ENCODE data around the gene FHL1. TPM values are rescaled to one million over a fixed set of nuclear protein-coding genes. Genes with fewer than 3 reads are reported as not detected.

Gene FHL1
- total and polyA plus RNA-seq, 4 donors = 8.8 to 20.2 (median 15.0) TPM

DNA sequence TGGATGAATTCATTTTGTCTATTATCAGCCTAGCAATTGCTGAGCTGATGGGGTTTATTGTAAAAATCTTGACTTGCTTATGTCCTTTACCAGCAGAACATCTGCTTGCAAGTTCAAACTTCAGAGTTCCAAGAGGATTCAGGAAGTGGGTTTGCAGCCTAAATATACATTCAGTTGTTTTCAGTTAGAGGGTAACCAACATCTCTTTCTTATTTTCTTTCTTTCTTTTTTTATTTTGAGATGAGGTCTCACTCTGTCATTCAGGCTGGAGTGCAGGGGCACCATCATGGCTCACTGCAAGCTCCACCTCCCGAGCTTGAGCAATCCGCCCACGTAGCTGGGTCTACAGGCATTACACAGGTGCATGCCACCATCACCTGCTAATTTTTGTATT lies 31.4 kb upstream of the FHL1 start:
- H3K27ac ChIP-seq (ENCODE audit: low read depth in 1 of 2, low read length in 2 of 2) = no peak overlapping the region
- TF ChIP-seq HNF4G (IDR thresholded peaks at IDR 0.05) = no peak
- TF ChIP-seq, protein P1, sequence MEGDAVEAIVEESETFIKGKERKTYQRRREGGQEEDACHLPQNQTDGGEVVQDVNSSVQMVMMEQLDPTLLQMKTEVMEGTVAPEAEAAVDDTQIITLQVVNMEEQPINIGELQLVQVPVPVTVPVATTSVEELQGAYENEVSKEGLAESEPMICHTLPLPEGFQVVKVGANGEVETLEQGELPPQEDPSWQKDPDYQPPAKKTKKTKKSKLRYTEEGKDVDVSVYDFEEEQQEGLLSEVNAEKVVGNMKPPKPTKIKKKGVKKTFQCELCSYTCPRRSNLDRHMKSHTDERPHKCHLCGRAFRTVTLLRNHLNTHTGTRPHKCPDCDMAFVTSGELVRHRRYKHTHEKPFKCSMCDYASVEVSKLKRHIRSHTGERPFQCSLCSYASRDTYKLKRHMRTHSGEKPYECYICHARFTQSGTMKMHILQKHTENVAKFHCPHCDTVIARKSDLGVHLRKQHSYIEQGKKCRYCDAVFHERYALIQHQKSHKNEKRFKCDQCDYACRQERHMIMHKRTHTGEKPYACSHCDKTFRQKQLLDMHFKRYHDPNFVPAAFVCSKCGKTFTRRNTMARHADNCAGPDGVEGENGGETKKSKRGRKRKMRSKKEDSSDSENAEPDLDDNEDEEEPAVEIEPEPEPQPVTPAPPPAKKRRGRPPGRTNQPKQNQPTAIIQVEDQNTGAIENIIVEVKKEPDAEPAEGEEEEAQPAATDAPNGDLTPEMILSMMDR (IDR thresholded peaks at IDR 0.05; ENCODE audit: low read depth, low read length, missing input control) = no peak
- no peak for TF ChIP-seq FOXA1 (IDR thresholded peaks at IDR 0.05)
- no peak for TF ChIP-seq HNF4A (conservative IDR thresholded peaks at IDR 0.05)
- TF ChIP-seq, protein P2, sequence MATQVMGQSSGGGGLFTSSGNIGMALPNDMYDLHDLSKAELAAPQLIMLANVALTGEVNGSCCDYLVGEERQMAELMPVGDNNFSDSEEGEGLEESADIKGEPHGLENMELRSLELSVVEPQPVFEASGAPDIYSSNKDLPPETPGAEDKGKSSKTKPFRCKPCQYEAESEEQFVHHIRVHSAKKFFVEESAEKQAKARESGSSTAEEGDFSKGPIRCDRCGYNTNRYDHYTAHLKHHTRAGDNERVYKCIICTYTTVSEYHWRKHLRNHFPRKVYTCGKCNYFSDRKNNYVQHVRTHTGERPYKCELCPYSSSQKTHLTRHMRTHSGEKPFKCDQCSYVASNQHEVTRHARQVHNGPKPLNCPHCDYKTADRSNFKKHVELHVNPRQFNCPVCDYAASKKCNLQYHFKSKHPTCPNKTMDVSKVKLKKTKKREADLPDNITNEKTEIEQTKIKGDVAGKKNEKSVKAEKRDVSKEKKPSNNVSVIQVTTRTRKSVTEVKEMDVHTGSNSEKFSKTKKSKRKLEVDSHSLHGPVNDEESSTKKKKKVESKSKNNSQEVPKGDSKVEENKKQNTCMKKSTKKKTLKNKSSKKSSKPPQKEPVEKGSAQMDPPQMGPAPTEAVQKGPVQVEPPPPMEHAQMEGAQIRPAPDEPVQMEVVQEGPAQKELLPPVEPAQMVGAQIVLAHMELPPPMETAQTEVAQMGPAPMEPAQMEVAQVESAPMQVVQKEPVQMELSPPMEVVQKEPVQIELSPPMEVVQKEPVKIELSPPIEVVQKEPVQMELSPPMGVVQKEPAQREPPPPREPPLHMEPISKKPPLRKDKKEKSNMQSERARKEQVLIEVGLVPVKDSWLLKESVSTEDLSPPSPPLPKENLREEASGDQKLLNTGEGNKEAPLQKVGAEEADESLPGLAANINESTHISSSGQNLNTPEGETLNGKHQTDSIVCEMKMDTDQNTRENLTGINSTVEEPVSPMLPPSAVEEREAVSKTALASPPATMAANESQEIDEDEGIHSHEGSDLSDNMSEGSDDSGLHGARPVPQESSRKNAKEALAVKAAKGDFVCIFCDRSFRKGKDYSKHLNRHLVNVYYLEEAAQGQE (IDR thresholded peaks at IDR 0.05) = no peak
- TF ChIP-seq EGR1 (IDR thresholded peaks at IDR 0.05; ENCODE audit: low read depth in 2 of 2) = no peak
- TF ChIP-seq FOXA2 (IDR thresholded peaks at IDR 0.05) = no peak
- no peak for TF ChIP-seq GABPA (IDR thresholded peaks at IDR 0.05 in 1 of 2, conservative IDR thresholded peaks at IDR 0.05 in 1 of 2)
- TF ChIP-seq, protein P3, sequence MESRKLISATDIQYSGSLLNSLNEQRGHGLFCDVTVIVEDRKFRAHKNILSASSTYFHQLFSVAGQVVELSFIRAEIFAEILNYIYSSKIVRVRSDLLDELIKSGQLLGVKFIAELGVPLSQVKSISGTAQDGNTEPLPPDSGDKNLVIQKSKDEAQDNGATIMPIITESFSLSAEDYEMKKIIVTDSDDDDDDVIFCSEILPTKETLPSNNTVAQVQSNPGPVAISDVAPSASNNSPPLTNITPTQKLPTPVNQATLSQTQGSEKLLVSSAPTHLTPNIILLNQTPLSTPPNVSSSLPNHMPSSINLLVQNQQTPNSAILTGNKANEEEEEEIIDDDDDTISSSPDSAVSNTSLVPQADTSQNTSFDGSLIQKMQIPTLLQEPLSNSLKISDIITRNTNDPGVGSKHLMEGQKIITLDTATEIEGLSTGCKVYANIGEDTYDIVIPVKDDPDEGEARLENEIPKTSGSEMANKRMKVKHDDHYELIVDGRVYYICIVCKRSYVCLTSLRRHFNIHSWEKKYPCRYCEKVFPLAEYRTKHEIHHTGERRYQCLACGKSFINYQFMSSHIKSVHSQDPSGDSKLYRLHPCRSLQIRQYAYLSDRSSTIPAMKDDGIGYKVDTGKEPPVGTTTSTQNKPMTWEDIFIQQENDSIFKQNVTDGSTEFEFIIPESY (IDR thresholded peaks at IDR 0.05) = no peak
- no peak for TF ChIP-seq NR2F2 (IDR thresholded peaks at IDR 0.05)
- TF ChIP-seq, protein P4, sequence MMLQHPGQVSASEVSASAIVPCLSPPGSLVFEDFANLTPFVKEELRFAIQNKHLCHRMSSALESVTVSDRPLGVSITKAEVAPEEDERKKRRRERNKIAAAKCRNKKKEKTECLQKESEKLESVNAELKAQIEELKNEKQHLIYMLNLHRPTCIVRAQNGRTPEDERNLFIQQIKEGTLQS (IDR thresholded peaks at IDR 0.05) = no peak
- no peak for TF ChIP-seq TAF1 (conservative IDR thresholded peaks at IDR 0.05)
- TF ChIP-seq SP1 (IDR thresholded peaks at IDR 0.05) = no peak
- TF ChIP-seq YY1 (IDR thresholded peaks at IDR 0.05) = no peak
- no peak for TF ChIP-seq JUND (IDR thresholded peaks at IDR 0.05)
- no peak for TF ChIP-seq RAD21 (IDR thresholded peaks at IDR 0.05)
- no peak for TF ChIP-seq RXRA (IDR thresholded peaks at IDR 0.05)
- TF ChIP-seq, protein P5, sequence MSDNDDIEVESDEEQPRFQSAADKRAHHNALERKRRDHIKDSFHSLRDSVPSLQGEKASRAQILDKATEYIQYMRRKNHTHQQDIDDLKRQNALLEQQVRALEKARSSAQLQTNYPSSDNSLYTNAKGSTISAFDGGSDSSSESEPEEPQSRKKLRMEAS (IDR thresholded peaks at IDR 0.05) = no peak
- H3K4me3 ChIP-seq (ENCODE audit: low read depth in 1 of 3, low read length in 3 of 3) = no peak overlapping the region
- 77% methylated on average over 3 of the region's 3 CpGs for WGBS
- no peaks in the 10 kb centered on the region for H3K4me1 ChIP-seq (ENCODE audit: control insufficient read depth in 4 of 4, insufficient read depth in 4 of 4, low read length in 3 of 4)
- H3K36me3 ChIP-seq (ENCODE audit: control insufficient read depth in 4 of 4, insufficient read depth in 3 of 4, low read depth in 1 of 4, low read length in 3 of 4) = no peaks in the 10 kb centered on the region
- no peak overlapping the region for H3K9ac ChIP-seq (ENCODE audit: low read depth in 1 of 2, low read length in 2 of 2)
- DNase-seq (ENCODE audit: low spot score) = no peak
- no peaks in the 10 kb centered on the region for H3K27me3 ChIP-seq (ENCODE audit: control insufficient read depth in 4 of 4, insufficient read depth in 4 of 4, low read length in 3 of 4)
- H3K9me3 ChIP-seq (ENCODE audit: control insufficient read depth in 4 of 4, low read length in 3 of 4) = peaks cover 0 to 10% (median 0%) of the 10 kb centered on the region in 4 donors
